PC-9 (cell line): Measurements from ENCODE around the gene STAU1.

Experiments
- CTCF ChIP-seq: fragments of 200-600 bp; sonication (generic); conservative IDR thresholded peaks from 2 replicates; pipeline ENCODE4 v1.6.1; 2017; ENCODE audit warnings: mixed run types, antibody characterized with exemption, mild to moderate bottlenecking, moderate library complexity
- EZH2 ChIP-seq: fragments of 200-600 bp; sonication (generic); IDR thresholded peaks from 2 replicates; pipeline ENCODE4 v1.8.0; 2017; ENCODE audit warnings: antibody characterized with exemption, low read depth

DNA sequence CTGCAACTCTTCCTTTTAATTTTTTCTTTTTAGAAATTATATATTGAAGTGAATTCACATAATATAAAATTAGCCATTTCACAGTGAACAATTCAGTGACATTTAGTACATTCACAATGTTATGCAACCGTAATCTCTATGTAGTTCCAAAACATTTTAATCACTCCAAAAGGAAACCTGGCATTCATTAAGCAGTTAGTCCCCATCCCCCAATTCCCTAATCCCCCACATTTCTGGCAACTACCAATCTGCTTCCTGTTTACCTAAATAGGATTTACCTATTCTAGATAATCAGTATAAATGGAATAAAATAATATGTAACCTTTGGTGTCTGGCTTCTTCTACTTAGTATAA, 22.6 kb upstream of the STAU1 start:
- TF ChIP-seq CTCF (no peak), EZH2 (no peak)
